ENCODE results near the gene VAMP8.
"Not testable (repeated sequence)": the region's sequence is repeated elsewhere in the genome, so short reads cannot be mapped to it uniquely, and the experiment has no call there.

Gene VAMP8

GRCh38 chr2:85547859-85548607 lies 29.4 kb upstream of the VAMP8 start:
- no peak for DNase-seq

DNA sequence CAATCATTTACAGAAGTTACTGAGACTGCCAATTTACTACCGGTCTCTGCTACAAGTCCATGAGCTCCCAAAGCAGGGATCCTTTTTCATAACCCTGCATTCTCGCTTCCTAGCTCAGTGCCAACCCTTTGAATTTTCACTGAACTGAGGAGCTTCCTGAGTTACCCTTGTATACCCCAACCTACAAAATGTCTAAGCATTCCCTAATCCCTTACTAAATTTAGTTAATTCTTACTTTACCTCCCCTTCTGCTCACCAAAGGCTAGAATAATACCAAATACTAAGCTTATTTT lies 28.8 kb upstream of the VAMP8 start:
- no peak for DNase-seq

GRCh38 chr2:85549095-85549494 lies 28.3 kb upstream of the VAMP8 start:
- no peak for DNase-seq

DNA sequence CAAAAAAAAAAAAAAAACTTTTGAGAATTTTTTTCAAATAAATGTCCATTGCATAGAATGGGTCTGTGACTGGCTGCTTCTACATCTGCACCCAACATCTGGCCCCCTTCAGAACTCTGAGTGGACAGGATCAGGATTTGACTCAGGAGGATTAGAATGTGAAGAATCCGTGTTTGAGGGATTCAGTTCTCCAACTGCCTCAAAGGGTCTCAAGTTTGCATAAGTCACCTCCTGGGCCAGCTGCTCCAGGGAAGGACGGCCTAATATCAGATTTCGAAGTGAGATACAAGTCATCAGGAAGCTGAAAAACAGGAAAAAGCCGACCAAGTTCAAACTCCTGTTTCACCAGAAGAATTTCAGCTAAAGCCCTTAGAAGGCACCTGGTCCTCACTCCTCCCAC lies 27.6 kb upstream of the VAMP8 start:
- no peak for DNase-seq

DNA sequence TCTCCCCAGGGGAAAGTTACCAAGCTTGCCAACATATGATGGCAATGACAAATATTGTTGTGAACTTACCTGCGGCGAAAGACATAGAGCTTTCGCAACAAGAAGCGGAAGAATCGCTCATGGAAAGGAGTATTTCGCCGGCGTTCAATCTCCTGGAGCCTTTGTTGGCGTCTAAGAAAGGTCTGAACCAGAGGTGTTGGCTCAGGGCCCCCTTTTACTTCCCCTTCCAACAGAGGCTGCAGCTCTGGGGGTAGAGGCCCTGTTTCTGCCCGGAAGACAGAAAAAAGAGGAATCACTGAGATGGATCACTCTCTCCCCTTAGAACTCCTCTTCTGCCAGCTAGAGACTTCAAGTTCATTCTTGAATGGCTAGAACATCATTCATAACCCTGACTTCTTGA lies 26.9 kb upstream of the VAMP8 start:
- no peak for DNase-seq

DNA sequence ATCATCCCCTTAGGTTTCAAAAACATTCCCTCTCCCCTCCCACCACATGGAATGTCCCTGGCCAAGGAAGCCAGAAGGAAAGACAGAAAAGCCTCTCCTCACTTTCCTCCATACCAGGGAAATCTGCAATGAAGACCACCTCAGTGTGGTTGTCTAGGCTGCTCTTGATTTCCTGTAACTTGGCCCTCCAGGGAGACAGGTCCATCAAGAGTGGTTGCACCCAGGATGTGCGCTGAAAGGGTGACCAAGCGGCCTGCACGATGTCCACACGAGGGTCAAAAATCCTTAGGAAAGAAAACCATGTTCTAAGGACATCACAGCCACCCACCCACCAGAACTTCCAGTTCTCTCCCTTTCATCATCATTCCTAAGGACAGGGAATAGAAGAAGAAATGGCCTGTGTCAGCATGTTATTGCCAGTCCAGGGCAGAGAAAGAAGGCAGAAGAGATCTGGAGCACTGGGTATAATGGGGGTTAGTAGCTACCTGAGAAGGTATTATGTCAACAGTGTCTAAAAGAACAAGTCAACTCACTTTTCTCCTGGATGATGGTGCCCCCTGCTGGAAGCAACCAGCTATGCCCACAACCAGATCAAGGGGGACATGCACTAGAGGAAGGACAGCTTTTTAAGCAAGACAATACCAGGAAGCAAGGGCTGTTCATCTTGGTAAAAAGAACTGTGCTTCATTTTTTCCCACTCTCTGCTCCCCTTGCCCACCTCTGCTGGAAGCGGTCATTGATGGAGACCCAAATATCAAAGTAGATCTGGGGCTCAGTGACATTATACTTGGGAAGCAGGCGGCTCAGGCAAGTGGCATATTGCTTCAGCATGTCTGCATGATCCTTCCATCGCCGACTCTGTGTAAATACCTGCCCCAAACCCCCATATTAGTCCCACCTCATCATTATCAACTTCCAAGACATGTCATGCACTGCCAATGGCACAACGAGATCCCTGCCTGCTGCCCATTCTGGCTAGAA lies 25.4 kb upstream of the VAMP8 start:
- DNase-seq: peak; percentile 61

GRCh38 chr2:85553184-85553583 lies 24.2 kb upstream of the VAMP8 start:
- DNase-seq: no peak

- no peak for DNase-seq
These were observed 22.3 kb upstream of the VAMP8 start for GRCh38 chr2:85554980-85555612.

GRCh38 chr2:85557130-85557529 lies 20.3 kb upstream of the VAMP8 start:
- no peak for DNase-seq

DNA sequence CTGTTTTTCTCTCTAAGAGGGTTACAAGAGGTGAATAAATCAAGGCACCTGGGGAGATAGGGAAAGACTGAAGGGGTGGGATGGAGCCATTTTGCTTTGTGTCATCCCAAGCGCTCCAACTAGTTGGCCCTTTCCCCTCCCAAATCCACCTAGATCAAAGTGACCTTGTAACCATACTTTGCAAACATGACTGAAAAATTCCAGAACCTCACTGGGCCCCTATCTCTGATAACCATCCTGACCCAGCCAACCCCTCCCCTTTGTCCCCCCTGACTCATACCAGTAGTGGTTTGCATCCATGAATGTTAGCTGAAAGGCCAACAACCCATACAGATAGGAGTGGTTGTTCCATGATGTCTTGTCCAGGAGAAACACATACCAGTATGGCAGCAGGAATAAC lies 19.2 kb upstream of the VAMP8 start:
- DNase-seq: no peak

DNA sequence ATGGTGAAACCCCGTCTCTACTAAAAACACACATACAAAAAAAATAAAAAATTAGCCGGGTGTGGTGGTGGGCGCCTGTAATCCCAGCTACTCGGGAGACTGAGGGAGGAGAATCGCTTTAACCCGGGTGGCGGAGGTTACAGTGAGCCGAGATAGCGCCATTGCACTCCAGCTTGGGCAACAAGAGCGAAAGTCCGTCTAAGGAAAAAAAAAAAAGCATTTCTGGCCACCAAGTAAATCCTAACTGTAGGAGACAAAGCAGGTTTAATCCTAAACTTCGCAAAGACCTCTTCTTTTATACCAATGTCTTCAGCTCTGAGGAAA lies 17.0 kb upstream of the VAMP8 start:
- not testable (repeated sequence) for DNase-seq

DNA sequence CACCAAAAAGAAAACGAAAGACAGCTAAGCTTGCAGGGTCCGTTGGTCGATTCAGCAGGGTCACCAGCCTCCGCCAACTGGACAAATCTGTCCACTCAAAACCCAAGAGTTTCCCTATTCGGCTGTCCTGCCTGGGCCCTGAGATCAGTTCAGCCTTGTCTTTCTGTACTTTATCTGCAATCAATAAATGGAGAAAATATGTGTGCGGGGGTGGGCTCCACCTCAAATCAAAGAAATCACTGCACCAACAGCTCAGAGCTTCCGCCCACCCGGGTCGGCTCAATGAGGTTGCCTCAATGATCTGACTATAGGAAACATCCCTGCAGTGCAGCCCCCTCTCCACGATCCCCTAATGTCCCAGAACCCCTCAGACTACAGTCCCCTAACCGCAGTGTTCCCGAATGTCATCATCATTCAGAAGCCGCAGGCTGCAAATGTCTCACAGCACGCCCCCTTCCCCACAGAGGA lies 16.5 kb upstream of the VAMP8 start:
- DNase-seq: no peak

DNA sequence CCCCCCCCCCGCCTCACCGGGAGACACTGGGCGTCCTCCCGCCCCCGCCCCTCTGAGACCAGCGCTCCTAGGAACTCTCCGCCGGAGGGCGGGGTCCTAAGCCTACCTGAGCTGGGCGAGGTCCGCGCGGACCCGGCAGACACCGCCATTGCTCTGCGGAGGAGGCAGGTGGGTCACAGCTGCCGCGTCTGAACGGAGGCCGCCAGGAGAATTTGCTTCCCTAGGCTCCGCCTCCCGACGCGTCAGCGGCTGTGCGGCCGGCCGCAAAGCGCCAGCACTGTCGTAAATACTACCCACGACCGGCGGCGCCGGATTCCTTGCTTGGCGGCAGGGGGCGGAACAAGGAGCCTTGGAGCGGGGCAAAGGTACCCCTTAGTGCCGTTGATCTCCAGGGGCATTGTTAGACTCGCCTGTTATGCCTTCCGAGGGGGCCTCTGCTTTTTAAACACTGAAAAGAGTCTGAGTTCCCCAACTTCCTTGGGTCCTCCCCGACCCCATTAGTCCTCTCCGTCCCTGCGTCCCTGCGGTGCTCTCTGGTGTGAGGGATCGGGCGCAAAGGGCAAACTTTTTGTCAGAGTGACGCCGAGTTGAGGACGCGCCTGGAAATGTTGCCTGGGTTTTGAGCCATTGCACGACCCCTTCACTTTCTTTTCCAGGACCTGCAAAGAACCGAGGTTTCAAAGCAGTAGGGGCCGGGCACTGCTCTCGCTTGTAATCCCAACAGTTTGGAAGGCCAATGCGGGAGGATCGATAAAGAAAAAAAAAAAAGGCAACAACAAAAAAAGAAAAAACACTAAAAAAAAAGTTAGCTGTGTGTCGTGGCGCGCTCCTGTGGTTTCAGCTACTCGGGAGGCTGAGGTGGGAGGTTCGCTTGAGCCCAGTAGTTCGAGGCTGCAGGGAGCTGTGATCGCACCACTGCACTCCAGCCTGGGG lies 15.8 kb upstream of the VAMP8 start, which contains the start of gene GGCX:
Gene GGCX (minus strand): TSS at position 214 of the 933 bp plus-strand sequence. CDS start 65 bp downstream, at position 149.
- DNase-seq: peak; percentile 87

- no peak for DNase-seq
These were observed 13.2 kb upstream of the VAMP8 start for GRCh38 chr2:85564144-85564563.

GRCh38 chr2:85566265-85566664 lies 11.1 kb upstream of the VAMP8 start:
- DNase-seq: no peak

- DNase-seq: no peak
These were observed 1.6 kb upstream of the VAMP8 start for GRCh38 chr2:85575739-85576138.

DNA sequence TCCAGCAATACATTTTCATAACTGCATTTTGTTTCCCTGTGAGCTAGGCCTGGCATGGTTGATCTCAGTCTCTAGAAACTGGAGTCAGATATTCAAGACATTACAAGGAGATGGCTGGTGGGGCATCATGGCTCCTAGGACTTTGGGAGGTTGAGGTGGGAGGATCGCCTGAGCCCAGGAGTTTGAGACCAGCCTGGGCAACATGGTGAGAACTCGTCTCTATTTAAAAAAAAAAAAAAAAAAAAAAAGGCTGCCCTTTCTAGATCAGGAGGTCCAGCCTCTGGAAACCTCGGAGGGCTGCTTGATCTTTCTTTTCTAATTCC lies 362 bp upstream of the VAMP8 start:
- no peak for DNase-seq

- no peak for DNase-seq
These were observed 1.1 kb downstream of the VAMP8 start for GRCh38 chr2:85578243-85579180.

- DNase-seq: no peak
These were observed 2.0 kb downstream of the VAMP8 start for GRCh38 chr2:85579266-85579935.

- no peak for DNase-seq
These were observed 2.8 kb downstream of the VAMP8 start for GRCh38 chr2:85580206-85580605.

- no peak for DNase-seq
These were observed 5.1 kb downstream of the VAMP8 start for GRCh38 chr2:85582492-85582891.
